K562 (cell line): ENCODE data around the gene MYLK4. TPM values are rescaled to one million over a fixed set of nuclear protein-coding genes. Genes with fewer than 3 reads are reported as not detected.
A peak's percentile ranks its signal among the peaks of the same experiment; 100 is the strongest.

ENCODE experiments used
- IFI16 ChIP-seq: fragments of 250-450 bp; sonication (Bioruptor Pico); IDR thresholded peaks from 2 replicates; pipeline ENCODE4 v2.1.2; 2022; ENCODE audit warnings: mild to moderate bottlenecking, inconsistent platforms
- JUND ChIP-seq, 2 experiments: IDR thresholded peaks; 2 replicates in 1 of 2; 3 replicates in 1 of 2; pipeline ENCODE4 v1.6.1; 2011; ENCODE audit warnings: borderline replicate concordance in 2 of 2, low read depth in 2 of 2, low read length in 2 of 2, improper control_type of control experiment in 1 of 2, missing biosample characterization in 1 of 2, missing genetic modification characterization in 1 of 2, missing genetic modification reagents in 1 of 2
- PCBP2 ChIP-seq: fragments of 200-400 bp; formaldehyde crosslinking; IDR thresholded peaks from 2 replicates; pipeline ENCODE4 v1.6.1; 2018; ENCODE audit warnings: low read length, low read depth, mild to moderate bottlenecking, moderate library complexity; ENCODE audit not compliant: poor library complexity, severe bottlenecking
- RBM34 ChIP-seq: fragments of 200-400 bp; formaldehyde crosslinking; IDR thresholded peaks from 2 replicates; pipeline ENCODE4 v1.6.1; 2018; ENCODE audit warnings: low read length, borderline replicate concordance; ENCODE audit not compliant: insufficient read depth
- SIRT6 ChIP-seq: IDR thresholded peaks from one replicate; pipeline ENCODE4 v1.6.1; 2012; ENCODE audit warnings: low read depth, mild to moderate bottlenecking, control low read depth, inconsistent platforms, low read length, moderate library complexity
- ZKSCAN1 ChIP-seq: fragments of 150-350 bp; IDR thresholded peaks from 2 replicates; pipeline ENCODE4 v1.6.1; 2016; ENCODE audit warnings: low read depth, low read length
- ZNF174 ChIP-seq: fragments of 250-450 bp; sonication (Bioruptor Pico); IDR thresholded peaks from 2 replicates; pipeline ENCODE4 v1.4.0; 2020; ENCODE audit warnings: mild to moderate bottlenecking
- ZNF589 ChIP-seq: fragments of 200-800 bp; sonication (Bioruptor generic); IDR thresholded peaks from 2 replicates; pipeline ENCODE4 v1.6.1; 2016; ENCODE audit warnings: low read depth, missing genetic modification characterization, missing compliant biosample characterization
- polyA plus RNA-seq, 8 experiments: library from polyadenylated mRNA; depleted of rRNA in 4 of 8; stranded (reverse) in 5 of 8; unstranded in 3 of 8; fragments of >200 nt; fragmentation: Nextera tagmentation in 2 of 8; fragmentation: Illumina TruSeq in 1 of 8; extraction: Ambion mirVana in 2 of 8; extraction: Trizol in 1 of 8; gene quantifications; 2 replicates each; pipeline versions ENCODE4 v1.2.1 to v1.2.3, GENCODE V29; 2011 to 2014; ENCODE audit warnings: inconsistent platforms in 1 of 8, missing spikeins in 1 of 8
- total RNA-seq, 7 experiments: library from RNA; depleted of rRNA in 6 of 7; stranded (reverse); fragments of >200 nt in 6 of 7; fragmentation: Illumina TruSeq in 2 of 7; extraction: Trizol in 2 of 7; gene quantifications; 2 replicates each; pipeline versions ENCODE4 v1.2.1 to v1.2.3, GENCODE V29; 2011 to 2021; ENCODE audit warnings: low replicate concordance in 1 of 7
- TF ChIP-seq, protein P1 (sequence below), 3 experiments: IDR thresholded peaks in 2 of 3; conservative IDR thresholded peaks in 1 of 3; 2 replicates each; pipeline ENCODE4 v1.5.1; 2011 to 2012; ENCODE audit warnings: low read length in 3 of 3, mild to moderate bottlenecking in 3 of 3, control low read depth in 2 of 3, improper control_type of control experiment in 1 of 3, inconsistent platforms in 1 of 3, low read depth in 1 of 3, mixed read lengths in 1 of 3, moderate library complexity in 1 of 3; ENCODE audit not compliant: insufficient read depth in 2 of 3
- TF ChIP-seq, protein P2 (sequence below): fragments of 450-650 bp; IDR thresholded peaks from 2 replicates; pipeline ENCODE4 v1.6.1; 2016; ENCODE audit warnings: low read depth
- TF ChIP-seq, protein P3 (sequence below), 2 experiments: fragments of 450-650 bp; conservative IDR thresholded peaks; 2 replicates each; pipeline ENCODE4 v1.6.1; 2017; ENCODE audit warnings: mild to moderate bottlenecking in 2 of 2, moderate library complexity in 2 of 2

MYLK4 gene
- total and polyA plus RNA-seq, 9 of the 15 experiments (the other 6 are each of a cell fraction or from before 2014, with no cell fraction given), result 0.01 to 0.15 (median 0.06) TPM

- TF ChIP-seq JUND (IDR thresholded peaks at IDR 0.05; ENCODE audit: borderline replicate concordance, low read depth, low read length), result peak; percentile 57
- peak; percentile 80; the same call in 2 of the 3 replicates for TF ChIP-seq JUND (tag; IDR thresholded peaks at IDR 0.05; ENCODE audit: borderline replicate concordance, low read depth, low read length)
- no peak for TF ChIP-seq ZNF174
- TF ChIP-seq ZKSCAN1, result peak; percentile 99
- no peak for TF ChIP-seq IFI16 (CRISPR knock-in tag)
- no peak for TF ChIP-seq ZNF589 (CRISPR knock-in tag)
- no peak for TF ChIP-seq PCBP2
- no peak for TF ChIP-seq SIRT6
- TF ChIP-seq, protein P1, sequence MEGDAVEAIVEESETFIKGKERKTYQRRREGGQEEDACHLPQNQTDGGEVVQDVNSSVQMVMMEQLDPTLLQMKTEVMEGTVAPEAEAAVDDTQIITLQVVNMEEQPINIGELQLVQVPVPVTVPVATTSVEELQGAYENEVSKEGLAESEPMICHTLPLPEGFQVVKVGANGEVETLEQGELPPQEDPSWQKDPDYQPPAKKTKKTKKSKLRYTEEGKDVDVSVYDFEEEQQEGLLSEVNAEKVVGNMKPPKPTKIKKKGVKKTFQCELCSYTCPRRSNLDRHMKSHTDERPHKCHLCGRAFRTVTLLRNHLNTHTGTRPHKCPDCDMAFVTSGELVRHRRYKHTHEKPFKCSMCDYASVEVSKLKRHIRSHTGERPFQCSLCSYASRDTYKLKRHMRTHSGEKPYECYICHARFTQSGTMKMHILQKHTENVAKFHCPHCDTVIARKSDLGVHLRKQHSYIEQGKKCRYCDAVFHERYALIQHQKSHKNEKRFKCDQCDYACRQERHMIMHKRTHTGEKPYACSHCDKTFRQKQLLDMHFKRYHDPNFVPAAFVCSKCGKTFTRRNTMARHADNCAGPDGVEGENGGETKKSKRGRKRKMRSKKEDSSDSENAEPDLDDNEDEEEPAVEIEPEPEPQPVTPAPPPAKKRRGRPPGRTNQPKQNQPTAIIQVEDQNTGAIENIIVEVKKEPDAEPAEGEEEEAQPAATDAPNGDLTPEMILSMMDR (IDR thresholded peaks at IDR 0.05 in 2 of 3, conservative IDR thresholded peaks at IDR 0.05 in 1 of 3; ENCODE audit: insufficient read depth in 2 of 3, low read depth in 1 of 3, low read length in 3 of 3), result peak; percentile 34 to 71 (median 46); a peak in 4 of 6 replicates
- TF ChIP-seq RBM34, result no peak
- TF ChIP-seq, protein P2, sequence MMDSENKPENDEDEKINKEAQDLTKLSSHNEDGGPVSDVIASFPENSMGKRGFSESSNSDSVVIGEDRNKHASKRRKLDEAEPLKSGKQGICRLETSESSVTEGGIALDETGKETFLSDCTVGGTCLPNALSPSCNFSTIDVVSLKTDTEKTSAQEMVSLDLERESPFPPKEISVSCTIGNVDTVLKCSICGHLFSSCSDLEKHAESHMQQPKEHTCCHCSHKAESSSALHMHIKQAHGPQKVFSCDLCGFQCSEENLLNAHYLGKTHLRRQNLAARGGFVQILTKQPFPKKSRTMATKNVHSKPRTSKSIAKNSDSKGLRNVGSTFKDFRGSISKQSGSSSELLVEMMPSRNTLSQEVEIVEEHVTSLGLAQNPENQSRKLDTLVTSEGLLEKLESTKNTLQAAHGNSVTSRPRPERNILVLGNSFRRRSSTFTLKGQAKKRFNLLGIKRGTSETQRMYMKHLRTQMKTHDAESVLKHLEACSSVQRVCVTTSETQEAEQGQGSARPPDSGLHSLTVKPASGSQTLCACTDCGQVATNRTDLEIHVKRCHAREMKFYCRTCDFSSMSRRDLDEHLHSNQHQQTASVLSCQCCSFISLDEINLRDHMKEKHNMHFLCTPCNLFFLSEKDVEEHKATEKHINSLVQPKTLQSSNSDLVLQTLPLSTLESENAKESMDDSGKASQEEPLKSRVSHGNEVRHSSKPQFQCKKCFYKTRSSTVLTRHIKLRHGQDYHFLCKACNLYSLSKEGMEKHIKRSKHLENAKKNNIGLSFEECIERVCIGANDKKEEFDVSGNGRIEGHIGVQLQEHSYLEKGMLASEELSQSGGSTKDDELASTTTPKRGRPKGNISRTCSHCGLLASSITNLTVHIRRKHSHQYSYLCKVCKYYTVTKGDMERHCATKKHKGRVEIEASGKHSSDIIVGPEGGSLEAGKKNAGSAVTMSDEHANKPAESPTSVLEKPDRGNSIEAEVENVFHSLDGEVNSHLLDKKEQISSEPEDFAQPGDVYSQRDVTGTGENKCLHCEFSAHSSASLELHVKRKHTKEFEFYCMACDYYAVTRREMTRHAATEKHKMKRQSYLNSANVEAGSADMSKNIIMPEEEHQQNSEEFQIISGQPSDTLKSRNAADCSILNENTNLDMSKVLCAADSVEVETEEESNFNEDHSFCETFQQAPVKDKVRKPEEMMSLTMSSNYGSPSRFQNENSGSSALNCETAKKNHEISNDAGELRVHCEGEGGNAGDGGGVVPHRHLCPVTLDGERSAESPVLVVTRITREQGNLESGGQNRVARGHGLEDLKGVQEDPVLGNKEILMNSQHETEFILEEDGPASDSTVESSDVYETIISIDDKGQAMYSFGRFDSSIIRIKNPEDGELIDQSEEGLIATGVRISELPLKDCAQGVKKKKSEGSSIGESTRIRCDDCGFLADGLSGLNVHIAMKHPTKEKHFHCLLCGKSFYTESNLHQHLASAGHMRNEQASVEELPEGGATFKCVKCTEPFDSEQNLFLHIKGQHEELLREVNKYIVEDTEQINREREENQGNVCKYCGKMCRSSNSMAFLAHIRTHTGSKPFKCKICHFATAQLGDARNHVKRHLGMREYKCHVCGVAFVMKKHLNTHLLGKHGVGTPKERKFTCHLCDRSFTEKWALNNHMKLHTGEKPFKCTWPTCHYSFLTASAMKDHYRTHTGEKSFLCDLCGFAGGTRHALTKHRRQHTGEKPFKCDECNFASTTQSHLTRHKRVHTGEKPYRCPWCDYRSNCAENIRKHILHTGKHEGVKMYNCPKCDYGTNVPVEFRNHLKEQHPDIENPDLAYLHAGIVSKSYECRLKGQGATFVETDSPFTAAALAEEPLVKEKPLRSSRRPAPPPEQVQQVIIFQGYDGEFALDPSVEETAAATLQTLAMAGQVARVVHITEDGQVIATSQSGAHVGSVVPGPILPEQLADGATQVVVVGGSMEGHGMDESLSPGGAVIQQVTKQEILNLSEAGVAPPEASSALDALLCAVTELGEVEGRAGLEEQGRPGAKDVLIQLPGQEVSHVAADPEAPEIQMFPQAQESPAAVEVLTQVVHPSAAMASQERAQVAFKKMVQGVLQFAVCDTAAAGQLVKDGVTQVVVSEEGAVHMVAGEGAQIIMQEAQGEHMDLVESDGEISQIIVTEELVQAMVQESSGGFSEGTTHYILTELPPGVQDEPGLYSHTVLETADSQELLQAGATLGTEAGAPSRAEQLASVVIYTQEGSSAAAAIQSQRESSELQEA, result no peak
- TF ChIP-seq, protein P3, sequence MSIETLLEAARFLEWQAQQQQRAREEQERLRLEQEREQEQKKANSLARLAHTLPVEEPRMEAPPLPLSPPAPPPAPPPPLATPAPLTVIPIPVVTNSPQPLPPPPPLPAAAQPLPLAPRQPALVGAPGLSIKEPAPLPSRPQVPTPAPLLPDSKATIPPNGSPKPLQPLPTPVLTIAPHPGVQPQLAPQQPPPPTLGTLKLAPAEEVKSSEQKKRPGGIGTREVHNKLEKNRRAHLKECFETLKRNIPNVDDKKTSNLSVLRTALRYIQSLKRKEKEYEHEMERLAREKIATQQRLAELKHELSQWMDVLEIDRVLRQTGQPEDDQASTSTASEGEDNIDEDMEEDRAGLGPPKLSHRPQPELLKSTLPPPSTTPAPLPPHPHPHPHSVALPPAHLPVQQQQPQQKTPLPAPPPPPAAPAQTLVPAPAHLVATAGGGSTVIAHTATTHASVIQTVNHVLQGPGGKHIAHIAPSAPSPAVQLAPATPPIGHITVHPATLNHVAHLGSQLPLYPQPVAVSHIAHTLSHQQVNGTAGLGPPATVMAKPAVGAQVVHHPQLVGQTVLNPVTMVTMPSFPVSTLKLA (conservative IDR thresholded peaks at IDR 0.05), result 0 out of 4 replicates have a peak, but pooled peaks of 1 of the 2 experiments have one; percentile 19
Observed at GRCh38 chr6:2760882-2761842, 10.4 kb upstream of the MYLK4 start (continued).
